ENCODE measurements around the gene FCAR.
"Not testable (repeated sequence)": the region's sequence is repeated elsewhere in the genome, so short reads cannot be mapped to it uniquely, and the experiment has no call there.

GRCh38 chr19:54907899-54908298, 33.9 kb downstream of the FCAR start:
- not testable (repeated sequence) for TF ChIP-seq CTCF (IDR thresholded peaks at IDR 0.05; ENCODE audit: low read depth, low read length, missing input control); EGR1 (IDR thresholded peaks at IDR 0.05; ENCODE audit: low read depth in 2 of 2); JUND (IDR thresholded peaks at IDR 0.05); GABPA (IDR thresholded peaks at IDR 0.05 in 1 of 2, conservative IDR thresholded peaks at IDR 0.05 in 1 of 2); TAF1 (conservative IDR thresholded peaks at IDR 0.05); YY1 (IDR thresholded peaks at IDR 0.05); ATF3 (IDR thresholded peaks at IDR 0.05); ZBTB33 (IDR thresholded peaks at IDR 0.05); SP1 (IDR thresholded peaks at IDR 0.05)
